GM21515 (cell line): ENCODE data around the gene SLC2A1.
"Not testable (repeated sequence)": the region's sequence is repeated elsewhere in the genome, so short reads cannot be mapped to it uniquely, and the experiment has no call there.

ENCODE experiments used
- ATAC-seq: cut with Tn5 transposase; IDR thresholded peaks from one replicate; pipeline ENCODE4 v1.9.1; 2021; ENCODE audit not compliant: unreplicated experiment

SLC2A1 gene

DNA sequence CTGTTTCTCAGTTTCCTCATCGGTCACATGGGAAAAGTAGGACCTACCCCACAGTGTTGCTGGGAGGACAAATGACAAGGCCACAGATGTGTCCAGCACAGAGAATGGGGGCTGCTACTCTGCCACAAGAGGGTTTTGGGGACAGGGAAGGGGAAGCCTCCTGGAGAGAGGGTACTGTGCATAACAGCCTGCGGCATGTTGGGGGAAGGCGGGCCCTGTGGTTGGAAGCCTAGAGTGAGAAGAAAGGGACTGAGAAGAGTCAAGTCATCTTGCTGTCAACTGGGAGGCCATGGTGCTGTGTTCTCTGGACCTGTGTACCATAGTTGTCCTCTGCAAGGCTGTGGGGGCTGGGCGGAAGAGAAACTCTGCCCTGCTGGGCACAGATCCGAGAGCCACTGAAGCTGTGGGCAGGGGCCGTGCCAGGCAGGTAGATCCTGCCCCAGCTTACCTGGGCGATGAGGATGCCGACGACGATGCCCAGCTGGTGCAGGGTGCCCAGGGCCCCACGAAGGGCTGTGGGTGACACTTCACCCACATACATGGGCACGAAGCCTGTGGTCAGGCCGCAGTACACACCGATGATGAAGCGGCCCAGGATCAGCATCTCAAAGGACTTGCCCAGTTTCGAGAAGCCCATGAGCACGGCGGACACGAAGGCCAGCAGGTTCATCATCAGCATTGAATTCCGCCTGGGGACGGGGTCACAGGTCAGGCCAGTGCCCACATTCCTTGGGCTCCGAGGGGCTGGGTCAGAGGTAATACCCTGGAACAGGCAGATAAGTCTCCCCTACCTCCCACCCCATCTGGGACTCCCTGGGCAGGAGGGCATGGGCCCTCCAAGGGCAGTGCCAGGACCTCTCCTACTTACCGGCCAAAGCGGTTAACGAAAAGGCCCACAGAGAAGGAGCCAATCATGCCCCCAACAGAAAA is 28.2 kb downstream of the SLC2A1 start:
- ATAC-seq: no peak

DNA sequence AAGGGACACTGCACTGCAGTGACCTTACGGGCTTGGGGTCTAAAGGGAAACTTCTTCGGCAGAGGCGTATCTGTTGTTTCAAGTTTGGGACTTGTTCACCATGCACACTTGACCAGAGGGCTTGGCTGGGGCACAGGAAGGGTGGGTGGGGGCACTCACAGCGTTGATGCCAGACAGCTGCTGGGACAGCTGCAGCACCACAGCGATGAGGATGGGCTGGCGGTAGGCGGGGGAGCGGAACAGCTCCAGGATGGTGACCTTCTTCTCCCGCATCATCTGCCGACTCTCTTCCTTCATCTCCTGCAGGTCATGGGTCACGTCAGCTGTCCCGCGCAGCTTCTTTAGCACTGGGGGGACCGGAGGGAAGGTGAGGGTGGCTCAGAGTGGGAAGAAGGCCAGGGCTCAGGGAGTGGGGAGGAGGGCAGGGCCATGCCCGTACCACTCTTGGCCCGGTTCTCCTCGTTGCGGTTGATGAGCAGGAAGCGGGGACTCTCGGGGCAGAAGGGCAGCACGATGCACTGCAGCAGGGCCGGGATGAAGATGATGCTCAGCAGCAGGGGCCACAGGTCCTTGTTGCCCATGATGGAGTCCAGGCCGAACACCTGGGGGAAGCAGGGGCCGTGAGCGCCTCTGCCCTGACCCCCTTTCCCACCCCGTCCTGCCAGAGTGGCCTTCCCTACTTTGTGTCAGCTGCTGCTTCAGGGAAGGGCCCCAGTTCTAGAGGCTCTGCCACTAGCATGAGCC is 29.1 kb downstream of the SLC2A1 start:
- no peak for ATAC-seq

- ATAC-seq: no peak
Measured at GRCh38 chr1:42928859-42929258, 29.8 kb downstream of the SLC2A1 start.

- ATAC-seq: no peak
Measured at GRCh38 chr1:42927920-42928505, 30.7 kb downstream of the SLC2A1 start.

GRCh38 chr1:42927274-42927841 is 31.3 kb downstream of the SLC2A1 start:
- no peak for ATAC-seq

DNA sequence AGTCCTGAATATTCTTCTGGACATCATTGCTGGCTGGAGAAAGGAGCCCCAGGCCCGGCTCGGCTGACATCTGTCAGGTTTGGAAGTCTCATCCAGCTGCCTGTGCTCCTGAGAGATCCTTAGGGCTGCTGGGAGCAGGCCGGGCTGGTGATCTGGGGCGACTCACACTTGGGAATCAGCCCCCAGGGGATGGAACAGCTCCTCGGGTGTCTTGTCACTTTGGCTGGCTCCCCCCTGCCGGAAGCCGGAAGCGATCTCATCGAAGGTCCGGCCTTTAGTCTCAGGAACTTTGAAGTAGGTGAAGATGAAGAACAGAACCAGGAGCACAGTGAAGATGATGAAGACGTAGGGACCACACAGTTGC is 31.8 kb downstream of the SLC2A1 start:
- no peak for ATAC-seq

- ATAC-seq: no peak
Measured at GRCh38 chr1:42926235-42926878, 32.3 kb downstream of the SLC2A1 start.

GRCh38 chr1:42924851-42925760 is 33.6 kb downstream of the SLC2A1 start:
- ATAC-seq: peak; percentile 11

- peak; percentile 85 for ATAC-seq
Measured at GRCh38 chr1:42924082-42924850, 34.4 kb downstream of the SLC2A1 start.

DNA sequence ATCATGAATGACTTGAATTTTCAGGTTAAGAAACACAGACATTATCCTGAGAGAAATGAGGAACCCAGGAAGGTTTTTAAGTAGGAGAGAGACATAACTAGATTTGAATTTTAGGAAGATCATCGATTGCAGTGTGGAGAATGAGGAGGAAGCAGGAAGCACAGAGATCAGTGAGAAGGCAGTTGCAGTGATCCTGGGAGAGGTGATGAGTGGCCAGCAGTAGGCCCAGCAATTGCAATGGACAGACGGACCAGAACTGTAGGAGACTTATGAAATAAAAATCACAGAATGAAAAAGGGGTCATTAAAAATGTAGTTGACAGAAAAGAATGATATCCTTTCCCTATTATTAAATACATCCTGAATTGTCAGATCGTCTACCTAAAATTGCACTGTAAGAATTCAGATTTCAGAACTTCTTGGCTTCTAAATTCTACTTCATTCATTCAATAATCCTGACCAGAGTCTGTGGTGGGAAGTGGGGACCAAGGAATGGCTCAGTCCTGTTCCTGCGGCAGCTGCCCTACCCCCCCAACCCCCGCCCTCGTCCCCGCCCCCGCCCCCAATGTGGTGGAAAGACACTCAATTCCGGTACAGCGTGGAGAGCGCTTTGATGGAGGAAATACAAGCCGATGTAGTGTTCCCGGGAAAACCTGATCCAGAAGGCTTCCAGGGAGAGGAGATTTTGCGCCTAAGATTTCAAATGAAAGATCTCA is 35.1 kb downstream of the SLC2A1 start:
- ATAC-seq: peak; percentile 1

DNA sequence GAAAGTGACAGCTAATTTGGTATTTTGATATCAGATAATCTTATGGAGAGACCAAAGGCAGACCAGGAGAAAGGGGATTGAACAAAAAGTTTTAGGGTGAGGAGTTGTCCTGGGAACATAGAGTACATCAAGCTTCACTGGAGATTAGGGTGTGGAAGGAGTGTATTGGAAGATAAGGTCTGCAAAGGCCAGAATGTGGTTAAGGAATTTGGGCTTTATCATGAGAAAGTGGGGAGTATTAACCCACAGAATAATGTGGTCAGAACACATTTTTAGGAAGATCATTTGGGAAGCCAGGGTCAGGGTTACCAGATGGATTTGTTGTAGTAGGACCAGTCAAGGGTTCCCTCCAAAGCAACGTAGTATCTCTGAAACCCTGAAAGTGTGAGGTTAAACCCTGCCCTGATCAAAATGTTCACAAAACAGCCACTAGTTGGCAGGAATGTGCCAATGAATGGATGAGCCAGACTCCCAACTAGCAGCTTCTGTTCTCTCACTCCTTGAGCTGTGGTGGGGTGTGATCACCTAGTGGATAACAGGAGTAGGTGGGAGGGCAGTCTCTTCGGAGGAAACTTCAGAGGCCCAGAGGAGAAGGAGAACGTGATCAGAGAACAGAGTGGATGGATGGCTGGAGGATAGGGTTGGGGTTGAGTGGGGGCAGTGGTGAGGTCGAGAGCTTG is 35.8 kb downstream of the SLC2A1 start:
- peak; percentile 40 for ATAC-seq

GRCh38 chr1:42921769-42922168 is 36.9 kb downstream of the SLC2A1 start:
- no peak for ATAC-seq

DNA sequence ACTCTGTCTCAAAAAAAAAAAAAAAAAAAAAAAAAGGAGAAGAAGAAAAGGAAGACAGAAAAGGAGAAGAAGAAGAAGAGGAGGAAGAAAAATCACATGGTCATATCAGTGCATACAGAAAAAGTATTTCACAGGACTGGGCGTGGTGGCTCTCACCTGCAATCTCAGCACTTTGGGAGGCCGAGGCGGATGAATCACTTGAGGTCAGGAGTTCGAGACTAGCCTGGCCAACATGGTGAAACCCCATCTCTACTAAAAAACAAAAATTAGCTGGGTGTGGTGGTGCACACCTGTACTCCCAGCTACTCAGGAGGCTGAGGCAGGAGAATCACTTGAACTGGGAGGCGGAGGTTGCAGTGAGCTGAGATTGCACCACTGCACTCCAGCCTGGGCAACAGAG is 39.0 kb downstream of the SLC2A1 start:
- not testable (repeated sequence) for ATAC-seq

DNA sequence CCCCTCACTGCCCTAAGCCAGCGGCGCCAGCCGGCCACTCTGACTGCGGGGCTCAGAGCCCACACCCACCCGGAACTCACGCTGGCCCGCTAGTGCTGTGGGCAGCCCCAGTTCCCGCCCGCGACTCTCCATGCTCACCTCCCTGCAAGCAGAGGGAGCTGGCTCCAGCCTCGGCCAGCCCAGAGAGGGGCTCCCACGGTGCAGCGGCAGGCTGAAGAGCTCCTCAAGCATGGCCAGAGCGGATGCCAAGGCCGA is 41.5 kb downstream of the SLC2A1 start:
- ATAC-seq: no peak

- no peak for ATAC-seq
Measured at GRCh38 chr1:42915456-42915855, 43.2 kb downstream of the SLC2A1 start.

GRCh38 chr1:42914092-42914627 is 44.5 kb downstream of the SLC2A1 start:
- ATAC-seq: no peak

- no peak for ATAC-seq
Measured at GRCh38 chr1:42913426-42914091, 45.1 kb downstream of the SLC2A1 start.
